ENCODE results near the gene CPA2. TPM values are rescaled to one million over a fixed set of nuclear protein-coding genes. Genes with fewer than 3 reads are reported as not detected.

The CPA2 gene
- total and polyA plus RNA-seq, 2 of the 4 experiments (the other 2 are of a cell fraction): 0.05 TPM; not detected in 1

DNA sequence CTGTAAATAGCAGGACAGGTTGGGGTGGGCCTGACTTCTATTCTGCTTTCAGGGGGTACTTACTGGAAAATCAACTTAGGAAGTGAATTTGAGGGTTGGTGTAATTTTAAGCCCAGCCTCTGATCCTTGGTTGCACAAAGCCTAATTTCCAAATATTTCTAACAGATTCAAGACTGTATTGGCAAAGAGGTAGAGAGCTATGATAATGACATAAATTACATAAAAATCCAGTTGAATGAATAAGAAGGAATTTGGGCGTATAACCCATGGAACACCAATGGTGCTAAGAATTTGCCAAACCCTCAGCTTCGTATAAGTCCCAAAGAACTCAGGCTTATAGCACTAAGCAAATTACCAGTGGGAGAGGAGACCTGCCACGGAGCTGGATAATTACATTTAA is 38.2 kb downstream of the CPA2 start:
- Histone ChIP-seq H3K18ac (ENCODE audit: low read depth, low read length) (no peak overlapping the region), H3K14ac (replicated peaks; ENCODE audit: low read depth, low read length) (no peak overlapping the region), H3K79me1 (ENCODE audit: low read depth in 1 of 2, low read length in 2 of 2) (no peaks in the 10 kb centered on the region), H3K4me1 (ENCODE audit: control insufficient read depth, insufficient read depth, low read length) (peaks cover 2% of the 10 kb centered on the region), H2AK9ac (replicated peaks; ENCODE audit: low read depth, low read length, poor library complexity) (no peak overlapping the region), H2BK20ac (ENCODE audit: low read depth, low read length) (no peak overlapping the region), H3K4me3 (ENCODE audit: insufficient read depth, low read depth, low read length) (no peak overlapping the region), H3K4me2 (ENCODE audit: low read depth, low read length) (no peak overlapping the region), H2AFZ (replicated peaks; ENCODE audit: low read length, poor library complexity) (no peak overlapping the region), H2AK5ac (ENCODE audit: low read depth, low read length) (no peak overlapping the region), H2BK5ac (ENCODE audit: low read depth, low read length, poor library complexity, severe bottlenecking) (no peak overlapping the region), H3K27me3 (ENCODE audit: control insufficient read depth, insufficient read depth, low read length) (no peaks in the 10 kb centered on the region), H3K27ac (ENCODE audit: insufficient read depth, low read length) (no peak overlapping the region), H4K8ac (ENCODE audit: low read depth in 2 of 2, low read length in 2 of 2) (no peak overlapping the region), H3K9me3 (ENCODE audit: control insufficient read depth, insufficient read depth, low read length) (no peaks in the 10 kb centered on the region), H4K91ac (ENCODE audit: insufficient read depth, low read depth, low read length) (no peak overlapping the region), H3K56ac (ENCODE audit: extremely low read depth, insufficient read depth, low read length) (no peak overlapping the region), H4K20me1 (ENCODE audit: insufficient read depth, low read length) (no peaks in the 10 kb centered on the region), H3K9ac (ENCODE audit: low read depth, low read length) (no peak overlapping the region), H2BK120ac (ENCODE audit: low read depth, low read length) (no peak overlapping the region), H3K9me1 (ENCODE audit: insufficient read depth, low read length) (no peaks in the 10 kb centered on the region; the same call in 1 of the 2 replicates), H3K23ac (ENCODE audit: low read depth, low read length) (no peak overlapping the region), H4K5ac (ENCODE audit: low read depth, low read length) (no peak overlapping the region), H3K4ac (ENCODE audit: low read depth, low read length) (no peak overlapping the region), H3K36me3 (ENCODE audit: control insufficient read depth, insufficient read depth, low read length) (peaks cover 2% of the 10 kb centered on the region), H2BK15ac (ENCODE audit: low read depth, low read length) (0 out of 3 replicates have a peak overlapping the region, but pooled peaks have one; percentile 52)
- dilution Hi-C loops (cut with HindIII; ENCODE audit: low sequenced_read_pairs, unreplicated experiment): no loop called here
- DNase-seq (no peak), ATAC-seq (ENCODE audit: low read depth) (no peak)
- no peak for TF ChIP-seq NFE2L2 (IDR thresholded peaks at IDR 0.05; ENCODE audit: low read depth, low read length)
- no peak for TF ChIP-seq MAFK (IDR thresholded peaks at IDR 0.05; ENCODE audit: low read depth, low read length)
- no peak for TF ChIP-seq MAZ (IDR thresholded peaks at IDR 0.05; ENCODE audit: borderline replicate concordance, low read depth, low read length)
- no peak for TF ChIP-seq RAD21 (IDR thresholded peaks at IDR 0.05; ENCODE audit: low read length)
- TF ChIP-seq, protein P1, sequence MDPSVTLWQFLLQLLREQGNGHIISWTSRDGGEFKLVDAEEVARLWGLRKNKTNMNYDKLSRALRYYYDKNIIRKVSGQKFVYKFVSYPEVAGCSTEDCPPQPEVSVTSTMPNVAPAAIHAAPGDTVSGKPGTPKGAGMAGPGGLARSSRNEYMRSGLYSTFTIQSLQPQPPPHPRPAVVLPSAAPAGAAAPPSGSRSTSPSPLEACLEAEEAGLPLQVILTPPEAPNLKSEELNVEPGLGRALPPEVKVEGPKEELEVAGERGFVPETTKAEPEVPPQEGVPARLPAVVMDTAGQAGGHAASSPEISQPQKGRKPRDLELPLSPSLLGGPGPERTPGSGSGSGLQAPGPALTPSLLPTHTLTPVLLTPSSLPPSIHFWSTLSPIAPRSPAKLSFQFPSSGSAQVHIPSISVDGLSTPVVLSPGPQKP (IDR thresholded peaks at IDR 0.05; ENCODE audit: borderline replicate concordance, low read depth, low read length): no peak
- no peak for TF ChIP-seq POLR2A (IDR thresholded peaks at IDR 0.05; ENCODE audit: low read depth, low read length)
- TF ChIP-seq, protein P2, sequence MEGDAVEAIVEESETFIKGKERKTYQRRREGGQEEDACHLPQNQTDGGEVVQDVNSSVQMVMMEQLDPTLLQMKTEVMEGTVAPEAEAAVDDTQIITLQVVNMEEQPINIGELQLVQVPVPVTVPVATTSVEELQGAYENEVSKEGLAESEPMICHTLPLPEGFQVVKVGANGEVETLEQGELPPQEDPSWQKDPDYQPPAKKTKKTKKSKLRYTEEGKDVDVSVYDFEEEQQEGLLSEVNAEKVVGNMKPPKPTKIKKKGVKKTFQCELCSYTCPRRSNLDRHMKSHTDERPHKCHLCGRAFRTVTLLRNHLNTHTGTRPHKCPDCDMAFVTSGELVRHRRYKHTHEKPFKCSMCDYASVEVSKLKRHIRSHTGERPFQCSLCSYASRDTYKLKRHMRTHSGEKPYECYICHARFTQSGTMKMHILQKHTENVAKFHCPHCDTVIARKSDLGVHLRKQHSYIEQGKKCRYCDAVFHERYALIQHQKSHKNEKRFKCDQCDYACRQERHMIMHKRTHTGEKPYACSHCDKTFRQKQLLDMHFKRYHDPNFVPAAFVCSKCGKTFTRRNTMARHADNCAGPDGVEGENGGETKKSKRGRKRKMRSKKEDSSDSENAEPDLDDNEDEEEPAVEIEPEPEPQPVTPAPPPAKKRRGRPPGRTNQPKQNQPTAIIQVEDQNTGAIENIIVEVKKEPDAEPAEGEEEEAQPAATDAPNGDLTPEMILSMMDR (conservative IDR thresholded peaks at IDR 0.05; ENCODE audit: low read depth, low read length): no peak
- TF ChIP-seq, protein P3, sequence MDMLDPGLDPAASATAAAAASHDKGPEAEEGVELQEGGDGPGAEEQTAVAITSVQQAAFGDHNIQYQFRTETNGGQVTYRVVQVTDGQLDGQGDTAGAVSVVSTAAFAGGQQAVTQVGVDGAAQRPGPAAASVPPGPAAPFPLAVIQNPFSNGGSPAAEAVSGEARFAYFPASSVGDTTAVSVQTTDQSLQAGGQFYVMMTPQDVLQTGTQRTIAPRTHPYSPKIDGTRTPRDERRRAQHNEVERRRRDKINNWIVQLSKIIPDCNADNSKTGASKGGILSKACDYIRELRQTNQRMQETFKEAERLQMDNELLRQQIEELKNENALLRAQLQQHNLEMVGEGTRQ (IDR thresholded peaks at IDR 0.05; ENCODE audit: low read depth, low read length): no peak
- TF ChIP-seq BHLHE40 (IDR thresholded peaks at IDR 0.05; ENCODE audit: low read depth, low read length): no peak
- POLR2A ChIA-PET (ENCODE audit: unreplicated experiment): interaction anchor here (0.6 kb wide), 1 partner anchor 9 kb away, joined by 3 read pairs; no protein-coding TSS in a partner anchor
- no TSS peak for BruUV-seq (replicated peaks)
- in situ Hi-C loops (cut with MboI; ENCODE audit: low sequenced_read_pairs): no loop called here
- CTCF ChIA-PET: interaction anchor here (1.3 kb wide), 1 partner anchor 10 kb away, joined by 4 read pairs; no protein-coding TSS in a partner anchor
- intact Hi-C loops (cut with micrococcal nuclease): no loop called here
- WGBS, 2 experiments (ENCODE audit: extremely low coverage in 2 of 2, insufficient read length in 1 of 2): no CpG with 5 or more reads among the region's 3 CpGs
